HepG2 (cell line): ENCODE data around the gene OR52N1. TPM values are rescaled to one million over a fixed set of nuclear protein-coding genes. Genes with fewer than 3 reads are reported as not detected.

Experiments used
- ATAC-seq: fragments of 200-7000 bp; cut with Tn5 transposase; 3 replicates; pipeline ENCODE4 v1.9.1; 2020; ENCODE audit warnings: mild to moderate bottlenecking, moderate library complexity
- BruUV-seq: library from RNA; stranded (reverse); fragments of 400-500 nt; replicated peaks from 2 replicates; lab custom pipeline; 2021; lab: Mats Ljungman, UMichigan
- CTCF ChIA-PET: fragments of 300-600 bp; formaldehyde crosslinking; extraction: SDS; loops from one replicate; lab custom pipeline; 2021; ENCODE audit warnings: low total read pairs, inconsistent platforms, low intra/inter-chr PET ratio; lab: Yijun Ruan, JAX
- POLR2A ChIA-PET: fragments of 350-600 bp; sonication (Branson Sonifier 250); formaldehyde crosslinking; loops from one replicate; lab custom pipeline; 2020; ENCODE audit warnings: antibody characterized with exemption, inconsistent platforms; lab: Yijun Ruan, JAX
- DNase-seq: peaks from one replicate; pipeline ENCODE4 v3.0.0-alpha.2; 2015; ENCODE audit warnings: low spot score
- FAIRE-seq: peaks from 3 replicates; lab custom pipeline; 2011; peaks lifted over from hg19 to GRCh38; lab: Jason Lieb, UNC
- H2AFZ ChIP-seq: one replicate; pipeline ENCODE4 v1.6.1; 2011; ENCODE audit warnings: low read length, inconsistent platforms
- H3K27ac ChIP-seq: fragments of 300-600 bp; 3 replicates; pipeline ENCODE4 v1.8.0; 2011; ENCODE audit warnings: mixed run types, mild to moderate bottlenecking, mixed read lengths, low read length, inconsistent platforms; ENCODE audit not compliant: insufficient read depth; ENCODE audit errors: extremely low read length
- H3K27me3 ChIP-seq, 2 experiments: fragments of 200-600 bp in 1 of 2; 2 replicates in 1 of 2; 3 replicates in 1 of 2; pipeline versions ENCODE4 v1.6.0 to v1.8.0; 2011; ENCODE audit warnings: low read length in 2 of 2, mild to moderate bottlenecking in 2 of 2, moderate library complexity in 2 of 2, inconsistent platforms in 1 of 2; ENCODE audit not compliant: insufficient read depth in 2 of 2, control insufficient read depth in 1 of 2
- H3K36me3 ChIP-seq, 2 experiments: fragments of 200-600 bp in 1 of 2; replicated peaks in 1 of 2; 2 replicates in 1 of 2; 3 replicates in 1 of 2; pipeline versions ENCODE4 v1.5.1 to v1.8.0; 2011; ENCODE audit warnings: low read length in 2 of 2, inconsistent platforms in 1 of 2; ENCODE audit not compliant: insufficient read depth in 2 of 2, control insufficient read depth in 1 of 2
- H3K4me1 ChIP-seq: 2 replicates; pipeline ENCODE4 v1.5.1; 2012; ENCODE audit warnings: low read length, inconsistent platforms; ENCODE audit not compliant: insufficient read depth
- H3K4me2 ChIP-seq: 2 replicates; pipeline ENCODE4 v1.6.0; 2011; ENCODE audit warnings: low read depth, low read length, inconsistent platforms
- H3K4me3 ChIP-seq, 3 experiments: fragments of 200-600 bp in 1 of 3; sonication (generic), shearing (Covaris generic) in 1 of 3; replicated peaks in 1 of 3; 2 replicates each; pipeline ENCODE4 v1.5.1; 2011 to 2016; ENCODE audit warnings: low read length in 3 of 3, inconsistent platforms in 2 of 3, low read depth in 2 of 3, mild to moderate bottlenecking in 2 of 3, control low read depth in 1 of 3, mixed read lengths in 1 of 3; ENCODE audit not compliant: insufficient read depth in 1 of 3
- H3K79me2 ChIP-seq: one replicate; pipeline ENCODE4 v1.6.1; 2011; ENCODE audit warnings: low read length, inconsistent platforms; ENCODE audit not compliant: insufficient read depth
- H3K9ac ChIP-seq: 2 replicates; pipeline ENCODE4 v1.6.0; 2011; ENCODE audit warnings: mild to moderate bottlenecking, low read depth, low read length, inconsistent platforms; ENCODE audit not compliant: insufficient read depth
- H3K9me3 ChIP-seq: 2 replicates; pipeline ENCODE4 v1.5.1; 2012; ENCODE audit warnings: mild to moderate bottlenecking, low read length
- H4K20me1 ChIP-seq: 2 replicates; pipeline ENCODE4 v1.6.0; 2011; ENCODE audit warnings: inconsistent platforms, mild to moderate bottlenecking, low read length, moderate library complexity; ENCODE audit not compliant: insufficient read depth
- BCL6 ChIP-seq: IDR thresholded peaks from 2 replicates; pipeline ENCODE4 v1.6.1; 2016; ENCODE audit warnings: missing genetic modification reagents, missing compliant biosample characterization
- CAMTA2 ChIP-seq: sonication (generic); formaldehyde crosslinking; IDR thresholded peaks from 2 replicates; pipeline ENCODE4 v1.4.0; 2020; ENCODE audit warnings: mild to moderate bottlenecking, missing genetic modification reagents, borderline replicate concordance
- E2F1 ChIP-seq: sonication (generic); formaldehyde crosslinking; IDR thresholded peaks from 2 replicates; pipeline ENCODE4 v1.5.0; 2020; ENCODE audit warnings: missing genetic modification reagents
- KLF16 ChIP-seq, 2 experiments: sonication (generic) in 1 of 2; formaldehyde crosslinking in 1 of 2; IDR thresholded peaks; 2 replicates each; pipeline versions ENCODE4 v1.6.1 to v1.8.0; 2016 to 2023; ENCODE audit warnings: missing genetic modification reagents in 2 of 2, missing compliant biosample characterization in 1 of 2
- NCOR1 ChIP-seq: fragments of 200-600 bp; sonication (generic); IDR thresholded peaks from 2 replicates; pipeline ENCODE4 v1.7.0; 2017; ENCODE audit warnings: antibody characterized with exemption, low read length, borderline replicate concordance
- NR2C2 ChIP-seq: sonication (generic); formaldehyde crosslinking; IDR thresholded peaks from 2 replicates; pipeline ENCODE4 v1.4.0; 2020; ENCODE audit warnings: missing genetic modification reagents, mild to moderate bottlenecking, moderate library complexity, borderline replicate concordance
- RORA ChIP-seq: sonication (generic); formaldehyde crosslinking; IDR thresholded peaks from 2 replicates; pipeline ENCODE4 v1.5.0; 2020; ENCODE audit warnings: mild to moderate bottlenecking, missing genetic modification reagents, moderate library complexity
- SP140L ChIP-seq: sonication (generic); formaldehyde crosslinking; IDR thresholded peaks from 2 replicates; pipeline ENCODE4 v1.4.0; 2020; ENCODE audit warnings: missing genetic modification reagents, borderline replicate concordance
- TCF7L2 ChIP-seq: IDR thresholded peaks from 2 replicates; pipeline ENCODE4 v1.6.1; 2011; ENCODE audit warnings: mild to moderate bottlenecking, low read depth, low read length, moderate library complexity
- ZNF570 ChIP-seq: sonication (generic); formaldehyde crosslinking; IDR thresholded peaks from 2 replicates; pipeline ENCODE4 v1.4.0; 2020; ENCODE audit warnings: mild to moderate bottlenecking, missing genetic modification reagents, borderline replicate concordance
- WGBS: methylation state at CpG from one replicate; pipeline ENCODE4 v1.1.6; 2017; ENCODE audit warnings: low lambda C conversion rate; 5-methylcytosine and 5-hydroxymethylcytosine counted together
- in situ Hi-C: cut with HindIII; loops from 2 replicates; pipeline ENCODE4 v1.10.0; 2017; ENCODE audit warnings: low pct_unique_long_range_greater_than_20kb; ENCODE audit not compliant: extremely low pct_ligation_motif_present
- intact Hi-C: fragments of 100-400 bp; cut with micrococcal nuclease; formaldehyde crosslinking; loops from one replicate; pipeline ENCODE4 v1.10.0; 2022; ENCODE audit not compliant: unreplicated experiment
- polyA plus RNA-seq, 8 experiments: library from polyadenylated mRNA; depleted of rRNA in 3 of 8; stranded (reverse) in 7 of 8; unstranded in 1 of 8; fragments of >200 nt; fragmentation: Illumina TruSeq in 4 of 8; extraction: Trizol in 4 of 8; gene quantifications; 2 replicates each; pipeline versions ENCODE4 v1.2.1 to v1.2.3, GENCODE V29; 2011 to 2016; ENCODE audit warnings: low read depth in 4 of 8, missing spikeins in 1 of 8, mixed read lengths in 1 of 8; ENCODE audit not compliant: insufficient read depth in 1 of 8
- total RNA-seq, 5 experiments: library from RNA; depleted of rRNA; stranded (reverse); fragments of >200 nt; fragmentation: Illumina TruSeq; extraction: Trizol; gene quantifications; 2 replicates each; pipeline ENCODE4 v1.2.3, GENCODE V29; 2016; ENCODE audit warnings: low read depth in 1 of 5

OR52N1 gene
- total and polyA plus RNA-seq, 2 of the 13 experiments (the other 11 are each of a cell fraction or from before 2014, with no cell fraction given) = not detected

- ChIA-PET POLR2A (no interaction called here), CTCF (interaction anchor here (1.0 kb wide), 1 partner anchor 328 kb away, joined by 3 read pairs; no protein-coding TSS in a partner anchor)
- Histone ChIP-seq H3K36me3 (no peaks in the 10 kb centered on the region), H3K27ac (no peak overlapping the region), H4K20me1 (no peaks in the 10 kb centered on the region), H3K4me3 (no peak overlapping the region), H3K9me3 (no peaks in the 10 kb centered on the region), H3K79me2 (no peaks in the 10 kb centered on the region), H3K4me1 (peaks cover 16% of the 10 kb centered on the region), H2AFZ (no peak overlapping the region), H3K27me3 (peaks cover 0 to 21% of the 10 kb centered on the region in 2 experiments; a peak in 4 of 5 replicates), H3K9ac (no peak overlapping the region), H3K4me2 (no peak overlapping the region)
- DNase-seq = no peak
- no peak for ATAC-seq
- FAIRE-seq = no peak
- in situ Hi-C loops (loop anchor here (10.0 kb wide), 1 partner anchor 119 kb away; the partner anchor contains the start of genes TRIM22 and TRIM5), intact Hi-C loops (no loop called here)
- 58% methylated on average over 5 of the region's 5 CpGs for WGBS
- no peak for TF ChIP-seq NR2C2
- no peak for TF ChIP-seq TCF7L2
- no peak for TF ChIP-seq RORA (CRISPR knock-in tag)
- no TSS peak for BruUV-seq
Measured at GRCh38 chr11:5803982-5804381, 12.9 kb upstream of the OR52N1 start.

DNA sequence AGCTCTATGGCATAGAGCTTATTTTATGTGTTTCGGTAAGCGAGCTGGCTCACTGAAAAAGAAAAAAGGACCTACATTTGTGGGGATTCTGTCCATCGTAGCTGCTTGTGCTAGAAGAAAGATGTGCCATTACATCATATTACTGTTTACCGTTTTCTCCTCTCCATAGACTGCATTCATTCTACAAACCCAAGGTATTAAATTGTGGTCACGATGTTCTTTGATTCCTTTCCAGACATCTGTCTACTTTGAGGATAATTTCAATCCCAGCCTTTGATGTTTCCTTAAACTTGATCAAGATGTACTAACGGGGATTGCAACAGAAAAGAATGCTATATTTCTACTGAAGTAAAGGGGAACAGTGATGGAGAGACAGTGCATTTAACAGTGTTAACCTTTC is 5.5 kb upstream of the OR52N1 start:
- ATAC-seq (no peak), DNase-seq (no peak), FAIRE-seq (no peak)
- H3K79me2 ChIP-seq = no peaks in the 10 kb centered on the region
- TF ChIP-seq ZNF570 (CRISPR knock-in tag) = no peak
- no peak for TF ChIP-seq KLF16 (CRISPR knock-in tag; IDR thresholded peaks at IDR 0.05)
- TF ChIP-seq CAMTA2 (CRISPR knock-in tag) = no peak
- no peak for TF ChIP-seq E2F1
- no peak for TF ChIP-seq NCOR1
- TF ChIP-seq BCL6 (CRISPR knock-in tag) = no peak
- no peak for TF ChIP-seq SP140L
- H4K20me1 ChIP-seq = no peaks in the 10 kb centered on the region
- POLR2A ChIA-PET = no interaction called here
- H3K4me3 ChIP-seq = no peak overlapping the region
- CTCF ChIA-PET = no interaction called here
- WGBS = 14% methylated on average over 6 of the region's 6 CpGs
- H3K4me2 ChIP-seq = no peak overlapping the region
- H3K27ac ChIP-seq = no peak overlapping the region
- H3K4me1 ChIP-seq = no peaks in the 10 kb centered on the region
- no peak overlapping the region for H2AFZ ChIP-seq
- H3K36me3 ChIP-seq = no peaks in the 10 kb centered on the region
- no TSS peak for BruUV-seq
- in situ Hi-C loops = no loop called here
- no peaks in the 10 kb centered on the region for H3K9me3 ChIP-seq
- no peaks in the 10 kb centered on the region for H3K27me3 ChIP-seq
- H3K9ac ChIP-seq = no peak overlapping the region
- intact Hi-C loops = no loop called here
